Psoas muscle (tissue), 8 donors: ENCODE data around the gene STIMATE. TPM values are rescaled to one million over a fixed set of nuclear protein-coding genes. Genes with fewer than 3 reads are reported as not detected.

Experiments
- ATAC-seq, 4 donors: fragments of 200-7000 bp; cut with Tn5 transposase; one replicate each; pipeline ENCODE4 v1.9.1; 2020; ENCODE audit warnings: moderate library complexity in 3 of 4, mild to moderate bottlenecking in 2 of 4
- DNase-seq, 2 donors: peaks; one replicate each; pipeline ENCODE4 v3.0.0-alpha.2; 2020
- H3K27ac ChIP-seq: fragments of 200-600 bp; one replicate; pipeline ENCODE4 v1.8.0; 2022
- H3K27me3 ChIP-seq, 3 donors: fragments of 200-600 bp in 1 of 3; one replicate each; pipeline versions ENCODE4 v1.6.1 to v1.8.0; 2013 to 2022; ENCODE audit warnings: low read length in 2 of 3, mild to moderate bottlenecking in 2 of 3, moderate library complexity in 1 of 3; ENCODE audit not compliant: insufficient read depth in 3 of 3
- H3K36me3 ChIP-seq, 2 donors: fragments of 200-600 bp in 1 of 2; one replicate each; pipeline versions ENCODE4 v1.6.1 to v1.8.0; 2013 to 2022; ENCODE audit warnings: low read depth in 1 of 2, mild to moderate bottlenecking in 1 of 2, moderate library complexity in 1 of 2; ENCODE audit not compliant: insufficient read depth in 1 of 2
- H3K4me1 ChIP-seq: fragments of 200-600 bp; one replicate; pipeline ENCODE4 v1.8.0; 2022
- H3K4me3 ChIP-seq: fragments of 200-600 bp; one replicate; pipeline ENCODE4 v1.8.0; 2022; ENCODE audit warnings: mild to moderate bottlenecking
- H3K9me3 ChIP-seq: fragments of 200-600 bp; one replicate; pipeline ENCODE4 v1.8.0; 2022
- CTCF ChIP-seq: fragments of 200-600 bp; IDR thresholded peaks from one replicate; pipeline ENCODE4 v1.8.0; 2022; ENCODE audit warnings: antibody characterized with exemption
- WGBS, 3 donors: extraction: QIAGEN DNeasy Blood & Tissue Kit; methylation state at CpG; one replicate each; pipeline versions ENCODE4 v1.1.6 to v1.1.7; 2013; 5-methylcytosine and 5-hydroxymethylcytosine counted together
- intact Hi-C, 2 donors: fragments of 100-400 bp; cut with DNase I; formaldehyde crosslinking; loops; one replicate each; pipeline versions ENCODE4 v1.11.0 to v1.14.2; 2022
- polyA plus RNA-seq, 3 donors: library from polyadenylated mRNA; stranded (reverse); fragments of 200-250 nt; gene quantifications; one replicate each; pipeline ENCODE4 v1.2.3, GENCODE V29; 2013
- total RNA-seq, 4 donors: library from RNA; stranded (reverse); fragmentation: NEBNext Ultra II Directional in 2 of 4; extraction: Animal tissue kit (Norgen Biotek cat#: 25700) in 2 of 4; gene quantifications; one replicate each; pipeline versions ENCODE4 v1.2.1 to v1.2.4, GENCODE V29; 2021 to 2023
- donor health status: healthy with polysubstance abuse.
- donor health status: DM: no; HTN: no; CAD: no; lungs with moderate emphysema.
- donor health status: Bipolar disorder and iron deficiency.
- donor health status: healthy.
- donor health status: DM: yes; HTN: yes; CAD: no.
- donor health status: DM: no; HTN: no; CAD: no.
- donor health status: DM: no; HTN: no; CAD: no.
- donor health status: DM: yes; HTN: yes; CAD: no.

The STIMATE gene
- total and polyA plus RNA-seq, 7 donors = 3.5 to 22.3 (median 10.2) TPM

GRCh38 chr3:52787672-52788625, 109.4 kb downstream of the STIMATE start:
- TF ChIP-seq CTCF = no peak
- H3K4me3 ChIP-seq = no peak overlapping the region
- intact Hi-C loops = no loop called here
- 44 to 57% (median 48%) methylated on average over 16 to 17 of the region's 17 CpGs for WGBS, 3 donors
- DNase-seq = peak in 1 of 2 donors; percentile 48
- H3K9me3 ChIP-seq = no peaks in the 10 kb centered on the region
- no peaks in the 10 kb centered on the region for H3K36me3 ChIP-seq
- no peaks in the 10 kb centered on the region for H3K4me1 ChIP-seq
- ATAC-seq = peak in 2 of 4 donors; percentile 22 to 24
- H3K27ac ChIP-seq = no peak overlapping the region
- no peaks in the 10 kb centered on the region for H3K27me3 ChIP-seq

- H3K27me3 ChIP-seq = peaks cover 0 to 2% (median 0%) of the 10 kb centered on the region in 3 donors
- 80 to 86% (median 83%) methylated on average over 11 of the region's 11 CpGs for WGBS, 3 donors
- H3K27ac ChIP-seq = no peak overlapping the region
- no peak overlapping the region for H3K4me3 ChIP-seq
- ATAC-seq (no peak), DNase-seq (peak in 1 of 2 donors; percentile 38)
- no peaks in the 10 kb centered on the region for H3K4me1 ChIP-seq
- intact Hi-C loops = no loop called here
- H3K36me3 ChIP-seq = no peaks in the 10 kb centered on the region
- H3K9me3 ChIP-seq = no peaks in the 10 kb centered on the region
- no peak for TF ChIP-seq CTCF
These were observed 110.1 kb downstream of the STIMATE start for GRCh38 chr3:52787246-52787645.

Other genes with a start within 250 kb of the STIMATE start
- 10 to 100 TPM; 38.0 to 46.7 (median 39.9) TPM for gene PBRM1, start 211.6 kb downstream of the STIMATE start, total RNA-seq
- 10 to 100 TPM in 2 of 3 donors, 1 to 10 TPM in 1; 7.5 to 21.9 (median 12.1) TPM for gene PBRM1, start 211.6 kb downstream of the STIMATE start, polyA plus RNA-seq
- gene GNL3, start 211.5 kb downstream of the STIMATE start, total RNA-seq = 100 to 1,000 TPM in 1 of 4 donors, 10 to 100 TPM in 3; 47.3 to 109 (median 67.9) TPM
- gene GNL3, start 211.5 kb downstream of the STIMATE start, polyA plus RNA-seq = 100 to 1,000 TPM in 2 of 3 donors, 10 to 100 TPM in 1; 80.6 to 145 (median 135) TPM
- 10 to 100 TPM; 12.0 to 20.5 (median 19.8) TPM for gene GLT8D1, start 191.8 kb downstream of the STIMATE start, total RNA-seq
- gene GLT8D1, start 191.8 kb downstream of the STIMATE start, polyA plus RNA-seq = 10 to 100 TPM; 16.6 to 40.1 (median 22.2) TPM
- 10 to 100 TPM; 55.7 to 85.6 (median 75.3) TPM for gene SPCS1, start 191.4 kb downstream of the STIMATE start, total RNA-seq
- 100 to 1,000 TPM; 108 to 133 (median 116) TPM for gene SPCS1, start 191.4 kb downstream of the STIMATE start, polyA plus RNA-seq
- 10 to 100 TPM; 13.8 to 22.1 (median 17.4) TPM for gene NEK4, start 126.6 kb downstream of the STIMATE start, total RNA-seq
- 10 to 100 TPM in 1 of 3 donors, 1 to 10 TPM in 2; 4.7 to 22.2 (median 5.2) TPM for gene NEK4, start 126.6 kb downstream of the STIMATE start, polyA plus RNA-seq
- not detected for gene ITIH1, start 119.9 kb downstream of the STIMATE start, total RNA-seq
- gene ITIH1, start 119.9 kb downstream of the STIMATE start, polyA plus RNA-seq = under 1 TPM in 1 of 3 donors, not detected in 2; 0.03 TPM
- gene ITIH3, start 102.8 kb downstream of the STIMATE start, total RNA-seq = under 1 TPM in 2 of 4 donors, not detected in 2; 0.25 to 0.77 TPM
- under 1 TPM; 0.18 to 0.39 (median 0.29) TPM for gene ITIH3, start 102.8 kb downstream of the STIMATE start, polyA plus RNA-seq
- gene ITIH4, start 66.9 kb downstream of the STIMATE start, total RNA-seq = 10 to 100 TPM; 13.1 to 90.8 (median 38.8) TPM
- gene ITIH4, start 66.9 kb downstream of the STIMATE start, polyA plus RNA-seq = 10 to 100 TPM in 1 of 3 donors, 1 to 10 TPM in 2; 1.3 to 29.2 (median 7.4) TPM
- gene MUSTN1, start 62.5 kb downstream of the STIMATE start, total RNA-seq = 1,000 to 10,000 TPM in 2 of 4 donors, 100 to 1,000 TPM in 2; 138 to 1,165 (median 841) TPM
- gene MUSTN1, start 62.5 kb downstream of the STIMATE start, polyA plus RNA-seq = 1,000 to 10,000 TPM in 1 of 3 donors, 100 to 1,000 TPM in 1, 10 to 100 TPM in 1; 91.1 to 1,241 (median 578) TPM
- gene SFMBT1, start 148.5 kb upstream of the STIMATE start, total RNA-seq = 10 to 100 TPM; 16.0 to 25.0 (median 16.8) TPM
- 10 to 100 TPM in 1 of 3 donors, 1 to 10 TPM in 2; 6.7 to 20.6 (median 6.9) TPM for gene SFMBT1, start 148.5 kb upstream of the STIMATE start, polyA plus RNA-seq
- 1 to 10 TPM; 5.7 to 8.8 (median 6.5) TPM for gene RFT1, start 232.9 kb upstream of the STIMATE start, total RNA-seq
- gene RFT1, start 232.9 kb upstream of the STIMATE start, polyA plus RNA-seq = 10 to 100 TPM in 1 of 3 donors, 1 to 10 TPM in 2; 5.4 to 13.2 (median 8.1) TPM